GM18519 (cell line): ENCODE data around the gene SLC5A5.
"Not testable (repeated sequence)": the region's sequence is repeated elsewhere in the genome, so short reads cannot be mapped to it uniquely, and the experiment has no call there.

Source experiments
- ATAC-seq: cut with Tn5 transposase; IDR thresholded peaks from one replicate; pipeline ENCODE4 v1.9.1; 2021; ENCODE audit warnings: mild to moderate bottlenecking, moderate library complexity; ENCODE audit not compliant: unreplicated experiment, low FRiP score

SLC5A5 gene

GRCh38 chr19:17869114-17869608, 2.6 kb upstream of the SLC5A5 start:
- ATAC-seq: no peak

- no peak for ATAC-seq
Measured at GRCh38 chr19:17871032-17871877, 490 bp upstream of the SLC5A5 start.

- ATAC-seq: no peak
Measured at GRCh38 chr19:17872251-17873001, 681 bp downstream of the SLC5A5 start.

- no peak for ATAC-seq
Measured at GRCh38 chr19:17873786-17874757, 2.3 kb downstream of the SLC5A5 start.

- no peak for ATAC-seq
Measured at GRCh38 chr19:17874758-17875135, 3.0 kb downstream of the SLC5A5 start.

- no peak for ATAC-seq
Measured at GRCh38 chr19:17877696-17878095, 6.0 kb downstream of the SLC5A5 start.

- no peak for ATAC-seq
Measured at GRCh38 chr19:17879466-17879865, 7.7 kb downstream of the SLC5A5 start.

- ATAC-seq: no peak
Measured at GRCh38 chr19:17881701-17882100, 10.0 kb downstream of the SLC5A5 start.

GRCh38 chr19:17883627-17884410, 12.1 kb downstream of the SLC5A5 start:
- no peak for ATAC-seq

- no peak for ATAC-seq
Measured at GRCh38 chr19:17886515-17886914, 14.8 kb downstream of the SLC5A5 start.

GRCh38 chr19:17887221-17887620, 15.5 kb downstream of the SLC5A5 start:
- ATAC-seq: not testable (repeated sequence)

GRCh38 chr19:17888260-17888659, 16.5 kb downstream of the SLC5A5 start:
- ATAC-seq: no peak

- no peak for ATAC-seq
Measured at GRCh38 chr19:17889609-17890214, 18.0 kb downstream of the SLC5A5 start.

GRCh38 chr19:17893766-17894165, 22.0 kb downstream of the SLC5A5 start:
- no peak for ATAC-seq

GRCh38 chr19:17902701-17903100, 31.0 kb downstream of the SLC5A5 start:
- ATAC-seq: no peak

- no peak for ATAC-seq
Measured at GRCh38 chr19:17908244-17908643, 36.5 kb downstream of the SLC5A5 start.

GRCh38 chr19:17909003-17909732, 37.4 kb downstream of the SLC5A5 start:
- no peak for ATAC-seq

- no peak for ATAC-seq
Measured at GRCh38 chr19:17910791-17911360, 39.1 kb downstream of the SLC5A5 start.
